Ishikawa (cell line): Measurements from ENCODE around the gene ZRANB2.

ENCODE experiments used
- NFIC ChIP-seq: IDR thresholded peaks from 2 replicates; pipeline ENCODE4 v1.6.1; 2012
- RAD21 ChIP-seq: IDR thresholded peaks from 2 replicates; pipeline ENCODE4 v1.6.1; 2012; ENCODE audit warnings: low read depth
- YY1 ChIP-seq: IDR thresholded peaks from 2 replicates; pipeline ENCODE4 v1.6.1; 2012; ENCODE audit warnings: low read depth

DNA sequence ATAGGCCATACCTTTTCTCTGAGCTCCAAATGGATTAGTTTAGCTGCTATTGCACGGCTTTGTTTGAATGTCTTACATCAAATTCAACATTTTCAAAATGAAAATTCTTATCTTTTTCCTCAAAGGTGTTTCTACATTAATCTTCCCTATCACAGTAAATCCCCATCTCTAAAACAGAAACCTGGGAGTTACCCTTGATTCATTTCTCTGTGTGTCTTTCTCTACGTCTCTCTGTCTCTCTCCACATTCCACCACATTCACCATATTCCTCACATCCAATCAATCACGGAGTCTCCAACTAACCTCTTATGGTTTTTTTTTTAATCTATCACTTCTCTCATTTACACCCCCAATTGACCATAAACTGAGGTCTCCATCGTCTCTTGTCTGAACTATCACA lies 57.3 kb downstream of the ZRANB2 start:
- TF ChIP-seq NFIC, result no peak
- TF ChIP-seq YY1, result no peak
- TF ChIP-seq RAD21, result no peak
